Right ventricle myocardium inferior (tissue), 1 donor: ENCODE results near the gene PARD6A. TPM values are rescaled to one million over a fixed set of nuclear protein-coding genes. Genes with fewer than 3 reads are reported as not detected.
A peak's percentile ranks its signal among the peaks of the same experiment; 100 is the strongest.

Experiments used
- ATAC-seq: fragments of 200-7000 bp; cut with Tn5 transposase; one replicate; pipeline ENCODE4 v1.9.1; 2020; ENCODE audit warnings: mild to moderate bottlenecking, moderate library complexity
- DNase-seq: peaks from one replicate; pipeline ENCODE4 v3.0.0; 2021; ENCODE audit errors: missing footprints
- intact Hi-C: fragments of 100-400 bp; cut with DNase I; formaldehyde crosslinking; loops from one replicate; pipeline ENCODE4 v1.11.0; 2022
- total RNA-seq: library from RNA; stranded (reverse); fragmentation: NEBNext Ultra II Directional; extraction: Animal tissue kit (Norgen Biotek cat#: 25700); gene quantifications from one replicate; pipeline ENCODE4 v1.2.1, GENCODE V29; 2021
- donor health status: DM: no; HTN: yes; CAD: no; lungs with severe emphysema.

Gene PARD6A
- total RNA-seq, 1 donor from 2014 or later, result 3.7 TPM

- no peak for DNase-seq
- intact Hi-C loops, result no loop called here
- no peak for ATAC-seq
These were observed 3.5 kb downstream of the PARD6A start for GRCh38 chr16:67664258-67664657.

DNA sequence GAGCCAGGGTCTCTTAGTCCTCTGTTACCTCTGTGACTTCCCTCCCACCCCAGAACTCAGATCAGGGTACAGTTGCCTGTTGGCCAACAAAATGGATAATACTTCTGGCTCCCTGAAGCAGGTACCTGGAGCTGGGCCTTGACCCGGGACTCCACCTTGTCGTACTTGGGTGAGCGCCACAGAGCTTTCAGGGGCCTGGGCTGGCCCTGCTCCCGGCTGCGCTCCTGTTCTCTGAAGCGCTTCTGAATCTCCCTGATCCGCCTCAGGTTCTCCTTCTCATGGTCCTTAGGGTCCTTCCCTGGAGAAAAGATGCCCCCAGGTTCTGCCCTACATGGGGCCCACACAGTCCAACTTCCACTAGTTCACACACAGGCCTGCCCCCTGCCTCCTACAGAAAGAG is 4.1 kb downstream of the PARD6A start:
- intact Hi-C loops, result no loop called here
- no peak for DNase-seq
- ATAC-seq, result no peak

DNA sequence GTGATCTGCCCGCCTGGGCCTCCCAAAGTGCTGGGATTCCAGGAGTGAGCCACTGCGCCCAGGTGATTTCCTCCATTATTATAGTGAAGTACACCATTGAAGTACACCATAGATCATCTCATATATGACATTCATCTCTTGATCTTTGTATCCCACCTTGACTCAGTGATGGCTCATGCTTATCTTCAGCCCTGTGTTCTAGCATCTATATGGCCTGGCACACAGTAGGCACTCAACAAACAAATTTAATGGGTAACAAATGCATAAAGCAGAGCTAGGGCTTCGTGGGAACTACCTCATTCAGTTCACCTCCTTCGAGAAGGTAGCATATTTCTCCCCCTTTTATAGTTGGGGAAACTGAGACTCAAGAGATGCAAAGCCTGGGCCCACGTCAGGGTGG is 4.8 kb downstream of the PARD6A start:
- DNase-seq (no peak), ATAC-seq (no peak)
- intact Hi-C loops, result no loop called here

DNA sequence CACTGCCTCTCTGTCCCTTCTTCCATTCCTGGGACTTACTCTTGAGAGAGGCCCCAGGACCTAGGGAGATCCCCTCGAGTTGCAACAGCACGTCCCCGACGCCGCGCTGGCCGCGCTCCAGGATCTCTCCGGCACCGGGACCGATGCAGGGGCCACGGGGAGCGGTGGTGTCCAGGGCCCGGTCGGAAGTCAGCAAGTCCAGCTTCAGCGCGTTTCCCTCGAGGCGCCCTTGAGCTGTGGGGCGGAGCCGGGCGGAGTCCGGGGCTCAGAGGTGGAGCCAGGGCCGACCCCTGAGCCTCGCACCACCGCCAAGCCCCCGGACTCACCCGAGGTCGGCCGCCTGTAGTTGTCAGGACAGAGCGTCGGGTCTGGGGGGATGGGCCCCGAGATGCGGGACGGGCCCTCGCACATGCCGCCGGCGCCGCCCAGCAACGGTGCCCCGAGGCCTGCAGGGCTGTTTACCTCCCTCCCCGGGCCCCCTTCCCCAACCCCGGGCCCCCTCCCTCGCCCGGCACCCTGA is 5.3 kb downstream of the PARD6A start:
- no peak for ATAC-seq

DNA sequence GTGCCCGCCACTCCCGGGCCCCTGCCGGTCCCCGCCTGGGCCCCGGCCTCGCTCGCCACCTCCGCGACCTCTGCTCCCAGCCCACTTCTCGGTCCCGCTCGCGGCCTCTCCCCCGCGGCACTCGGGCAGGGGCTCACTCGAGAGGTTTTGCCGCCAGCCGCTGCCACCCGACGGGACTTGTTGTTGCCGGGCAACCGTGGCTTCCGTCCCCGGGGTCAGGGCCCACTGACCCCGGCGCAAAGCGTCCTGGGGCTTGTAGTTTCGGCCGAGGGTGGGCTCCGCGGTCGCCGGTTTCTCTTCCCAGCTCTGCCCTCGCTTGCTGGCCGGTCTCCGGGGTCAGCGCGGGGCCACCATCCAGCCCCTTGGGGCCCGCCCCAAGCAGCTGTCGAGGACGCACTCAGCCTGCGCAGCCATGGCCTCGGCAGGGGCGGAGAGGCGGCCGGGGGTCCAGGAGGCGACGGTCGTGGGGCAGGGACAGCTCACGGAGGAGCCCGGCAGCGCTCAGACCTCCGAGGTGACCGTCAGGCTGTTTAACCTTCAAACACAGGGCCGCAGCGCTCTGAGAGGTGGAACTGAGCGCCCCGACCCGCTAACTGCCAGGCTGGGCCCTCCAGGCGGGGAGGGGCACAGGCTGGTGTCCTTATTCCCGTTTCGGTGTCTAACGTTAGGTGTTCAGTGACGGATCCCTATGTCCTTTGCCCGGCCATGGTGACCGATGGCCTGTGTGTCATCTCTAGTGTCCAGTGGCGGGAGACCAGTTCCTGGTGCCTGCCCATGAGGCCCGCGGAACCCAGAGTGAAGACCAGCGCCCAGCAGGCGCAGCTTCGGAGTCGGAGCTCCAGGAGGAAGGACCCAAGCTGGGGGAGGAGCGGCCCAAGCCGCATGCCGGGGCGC is 6.0 kb downstream of the PARD6A start, which contains the start of the genes C16orf86 and ENKD1:
C16orf86 (plus strand) TSS at position 256 of the 894 bp plus-strand sequence; CDS start at position 413, 157 bp downstream.
ENKD1 (minus strand) TSS at position 192 of the 894 bp plus-strand sequence. CDS start 308 bp downstream, outside the sequence.
- ATAC-seq (peak; percentile 75), DNase-seq (peak; percentile 95)
- intact Hi-C loops, result loop anchor here (1.0 kb wide), 1 partner anchor 105 kb away; the partner anchor contains the start of gene CTCF

More for the DNA sequence above, 5.3 kb downstream of the PARD6A start:
- DNase-seq, result no peak
- intact Hi-C loops, result no loop called here

DNA sequence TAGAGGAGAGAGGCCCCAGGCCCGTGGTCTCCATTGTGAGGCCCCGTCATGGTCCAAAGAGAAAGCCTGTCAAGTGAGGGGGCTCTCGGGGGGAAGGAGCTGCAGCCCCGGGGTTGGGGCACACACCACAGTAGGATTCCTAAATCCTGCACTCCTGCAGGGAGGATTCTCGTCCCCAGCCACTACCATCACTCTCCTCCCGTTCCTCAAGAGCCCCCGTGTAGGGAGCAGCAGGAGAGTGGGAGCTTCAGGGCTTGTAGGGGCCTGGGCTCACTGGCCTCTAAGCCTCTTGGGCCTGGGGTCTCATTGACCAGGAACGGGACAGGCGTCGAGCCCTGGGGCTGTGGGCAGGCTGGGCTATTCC is 6.7 kb downstream of the PARD6A start:
- ATAC-seq, result no peak
- intact Hi-C loops, result loop anchor here (1.0 kb wide), 1 partner anchor 105 kb away; the partner anchor contains the start of gene CTCF
- no peak for DNase-seq

DNA sequence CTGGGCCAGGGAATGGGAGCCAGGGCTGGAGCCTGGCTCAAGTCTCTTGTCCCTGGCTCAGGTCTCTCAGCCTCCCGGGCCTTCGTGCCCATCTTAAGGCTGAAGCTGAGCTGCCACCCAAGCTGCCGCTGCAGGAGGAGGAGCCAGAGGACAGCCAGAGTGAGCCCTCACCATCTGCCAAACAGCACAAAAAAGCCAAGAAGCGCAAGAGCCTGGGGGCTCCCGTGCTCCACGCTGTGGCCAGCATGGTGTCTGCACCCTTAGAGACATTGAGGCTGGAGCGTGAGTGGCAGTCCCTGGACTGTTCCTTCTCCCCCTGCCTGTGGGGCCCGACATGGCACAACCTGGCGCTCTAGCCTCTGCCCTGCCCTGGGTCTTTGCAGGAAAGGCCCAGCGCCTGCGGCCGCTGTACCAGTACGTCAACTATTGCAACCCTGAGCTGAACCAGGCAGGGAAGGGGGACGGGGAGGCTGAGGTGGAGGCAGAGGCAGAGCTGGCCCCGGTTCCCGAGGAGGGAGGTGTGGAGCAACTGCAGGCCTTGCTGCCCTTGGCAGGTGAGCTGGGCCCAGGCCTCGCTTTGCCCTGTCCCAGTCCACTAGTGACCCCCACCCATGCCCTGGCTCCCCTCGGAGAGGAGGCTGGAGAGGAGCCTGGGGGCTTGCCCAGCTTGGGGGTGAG is 7.2 kb downstream of the PARD6A start:
- intact Hi-C loops, result loop anchor here (1.0 to 2.0 kb wide), 2 partner anchors 106 to 147 kb away; partner anchors contain the start of gene CTCF
- ATAC-seq, result peak; percentile 91
- peak; percentile 90 for DNase-seq

DNA sequence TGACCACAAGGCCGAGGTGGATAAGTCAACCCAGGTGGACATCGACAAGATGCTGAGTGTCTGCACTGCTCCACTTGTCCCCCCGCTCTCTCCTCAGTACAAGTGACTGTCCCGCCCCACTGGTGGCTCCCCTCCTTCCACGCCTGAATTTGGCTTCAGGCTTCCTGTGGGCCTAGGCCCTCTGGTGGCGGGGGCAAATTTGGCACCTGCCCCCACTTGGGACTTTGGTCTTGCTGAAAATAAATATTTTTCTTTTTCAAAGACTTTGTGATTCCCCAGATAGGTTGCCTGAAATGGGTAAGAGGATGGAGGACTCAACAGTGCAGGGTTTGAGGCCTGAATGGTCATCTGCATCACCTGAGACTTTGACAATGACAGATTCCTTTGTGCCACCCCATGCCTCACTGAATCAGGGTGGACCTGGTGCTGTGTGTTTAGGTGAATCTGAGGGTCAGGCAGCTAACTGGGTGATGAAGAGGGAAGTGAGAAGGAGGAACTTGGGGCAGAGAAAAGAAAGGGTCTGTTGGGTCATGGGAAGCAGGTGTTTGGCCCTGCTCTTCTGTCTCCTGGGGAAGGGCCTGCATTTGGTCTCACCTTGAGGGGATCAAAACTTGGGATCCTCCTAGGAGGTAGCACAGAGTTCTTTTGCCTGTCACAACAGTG is 7.9 kb downstream of the PARD6A start:
- ATAC-seq (no peak), DNase-seq (no peak)
- intact Hi-C loops, result loop anchor here (2.0 kb wide), 1 partner anchor 148 kb away; no protein-coding TSS in a partner anchor

GRCh38 chr16:67669499-67670101 is 8.8 kb downstream of the PARD6A start:
- ATAC-seq, result no peak
- intact Hi-C loops, result loop anchor here (2.0 to 5.0 kb wide), 4 partner anchors 48 to 263 kb away; partner anchors contain the start of genes CTRL, GFOD2, RANBP10 and TSNAXIP1
- DNase-seq, result no peak

DNA sequence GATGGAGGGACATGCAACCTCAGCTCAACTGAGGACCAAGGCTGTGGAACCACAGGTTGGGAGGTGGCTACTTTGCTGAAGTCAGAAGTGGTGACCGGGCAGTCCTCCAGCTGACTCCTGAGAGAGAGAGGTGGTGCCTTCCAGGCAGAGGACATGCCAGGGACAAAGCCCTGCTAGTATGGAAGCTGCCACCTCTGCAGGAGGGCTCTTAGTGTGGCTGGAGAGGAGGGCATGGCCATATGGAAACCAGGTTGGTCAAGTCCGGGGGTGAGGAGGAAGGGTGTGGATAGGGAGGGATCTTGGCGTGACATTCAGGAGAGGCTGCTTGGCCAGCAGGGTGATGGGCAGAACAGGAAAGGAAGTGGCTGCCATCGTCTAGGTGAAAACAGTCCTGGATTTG is 11.5 kb downstream of the PARD6A start:
- DNase-seq (no peak), ATAC-seq (no peak)
- intact Hi-C loops, result loop anchor here (2.0 to 5.0 kb wide), 4 partner anchors 45 to 368 kb away; partner anchors contain the start of genes CTRL, GFOD2, RANBP10 and TSNAXIP1

DNA sequence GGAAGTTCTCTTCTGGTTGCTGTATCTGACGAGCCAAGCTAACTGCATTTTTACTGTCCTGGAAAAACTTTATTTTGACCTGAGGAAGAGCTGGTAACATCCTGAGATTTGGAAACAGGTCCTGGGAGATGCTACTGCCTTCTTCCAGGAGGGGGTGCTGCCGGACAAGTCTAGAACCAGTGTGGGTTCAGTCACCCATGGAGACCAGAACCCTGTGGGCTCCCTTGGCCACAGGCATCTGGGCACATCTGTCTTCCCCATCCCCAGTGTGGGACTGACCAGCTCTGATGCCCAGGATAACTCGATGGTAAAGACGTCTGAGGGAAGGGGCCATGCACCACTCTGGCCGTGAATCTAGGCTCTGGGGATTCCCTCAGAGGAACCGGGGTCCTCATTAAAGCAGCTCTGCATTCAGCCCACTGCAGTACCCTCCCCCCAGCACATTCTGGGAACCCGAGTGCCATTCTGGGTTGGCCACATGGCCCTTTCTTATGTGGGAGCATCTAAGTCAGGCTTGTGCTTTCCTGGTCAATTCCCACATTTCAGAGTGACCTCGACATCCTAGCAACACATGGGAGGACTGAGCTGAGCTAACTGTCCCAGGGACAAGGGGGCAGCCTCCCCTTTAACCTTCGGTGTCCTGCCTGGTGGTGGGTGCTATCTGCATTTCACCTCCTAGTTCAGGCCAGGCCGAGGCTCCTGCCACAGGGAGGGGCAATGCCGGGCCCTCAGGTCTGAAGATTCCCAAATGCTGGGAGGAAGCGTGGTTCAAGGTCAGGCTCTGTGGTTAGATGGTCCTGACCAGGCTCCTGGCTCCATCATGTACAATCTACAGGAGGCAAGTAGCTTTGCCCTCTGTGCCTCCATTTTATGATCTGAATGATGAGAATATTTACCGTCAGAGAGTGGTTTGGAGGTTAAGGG is 12.2 kb downstream of the PARD6A start:
- DNase-seq (no peak), ATAC-seq (peak; percentile 28)
- intact Hi-C loops, result loop anchor here (2.0 to 5.0 kb wide), 4 partner anchors 44 to 368 kb away; partner anchors contain the start of genes CTRL, GFOD2, RANBP10 and TSNAXIP1

GRCh38 chr16:67673712-67674580 is 13.2 kb downstream of the PARD6A start:
- peak; percentile 85 for DNase-seq
- intact Hi-C loops, result loop anchor here (2.0 to 5.0 kb wide), 4 partner anchors 43 to 367 kb away; partner anchors contain the start of genes CTRL, GFOD2, RANBP10 and TSNAXIP1
- peak; percentile 56 for ATAC-seq

DNA sequence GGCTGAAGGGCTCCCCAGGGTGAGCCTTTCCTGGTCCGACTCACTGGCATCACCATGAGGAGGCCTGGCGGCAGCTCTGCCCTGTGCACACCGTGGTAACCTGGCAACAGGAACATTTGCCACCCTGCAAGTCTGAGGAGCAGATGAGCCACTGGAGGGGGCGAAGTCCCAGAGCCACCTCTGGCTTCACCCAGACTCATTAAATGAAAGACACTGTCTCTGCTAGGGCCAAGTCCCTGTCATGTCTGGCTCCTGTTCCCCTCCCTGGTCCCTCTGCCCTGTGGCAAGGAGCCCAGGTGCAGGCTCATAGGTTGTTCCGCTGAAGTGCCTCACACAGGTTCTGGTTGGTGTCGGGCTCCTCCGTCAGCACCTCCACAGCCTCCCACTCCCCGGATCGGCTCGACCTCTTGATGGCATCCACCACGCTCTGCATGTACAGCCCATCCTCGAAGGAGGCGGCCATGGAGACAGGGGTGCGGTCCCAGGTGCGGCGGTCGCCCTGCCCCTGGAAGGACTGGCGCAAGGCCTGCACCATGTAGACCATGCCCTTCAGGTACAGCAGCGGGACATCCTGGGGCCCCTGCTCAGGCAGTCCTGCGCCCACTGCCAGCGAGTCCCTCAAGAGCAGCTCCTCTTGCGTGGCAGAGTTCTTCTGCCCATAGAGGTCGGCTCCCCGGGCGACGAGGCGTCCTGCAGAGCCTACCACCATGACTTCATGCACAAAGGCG is 14.3 kb downstream of the PARD6A start:
- intact Hi-C loops, result loop anchor here (5.0 kb wide), 3 partner anchors 42 to 257 kb away; partner anchors contain the start of genes CTRL, GFOD2, RANBP10 and TSNAXIP1
- no peak for DNase-seq
- no peak for ATAC-seq

DNA sequence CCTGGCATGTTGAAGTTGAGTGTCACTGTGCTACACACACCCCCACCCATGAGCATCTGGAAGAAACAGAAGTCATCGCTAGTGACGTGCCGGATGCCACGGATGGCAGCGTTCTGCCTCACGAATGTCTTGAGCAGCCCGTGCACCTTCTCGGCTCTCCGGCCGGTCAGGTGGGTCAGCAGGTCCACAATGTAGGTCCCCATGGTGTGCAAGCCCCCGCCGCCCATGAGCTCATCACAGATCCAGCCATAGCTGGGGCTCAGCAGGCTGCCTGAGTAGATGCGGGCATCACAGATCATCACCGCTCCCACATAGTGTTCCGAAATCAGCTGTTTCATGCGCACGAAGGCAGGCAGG is 14.8 kb downstream of the PARD6A start:
- ATAC-seq (no peak), DNase-seq (no peak)
- intact Hi-C loops, result no loop called here

GRCh38 chr16:67675999-67676398 is 15.2 kb downstream of the PARD6A start:
- DNase-seq (no peak), ATAC-seq (no peak)
- intact Hi-C loops, result no loop called here
